Bone marrow (tissue), 2 donors: ENCODE data around the gene LRRN3.
A peak's percentile ranks its signal among the peaks of the same experiment; 100 is the strongest.

ENCODE experiments used
- DNase-seq, 2 donors: peaks; one replicate each; lab custom pipeline; 2025; lab: John Stamatoyannopoulos, UW

The LRRN3 gene

DNA sequence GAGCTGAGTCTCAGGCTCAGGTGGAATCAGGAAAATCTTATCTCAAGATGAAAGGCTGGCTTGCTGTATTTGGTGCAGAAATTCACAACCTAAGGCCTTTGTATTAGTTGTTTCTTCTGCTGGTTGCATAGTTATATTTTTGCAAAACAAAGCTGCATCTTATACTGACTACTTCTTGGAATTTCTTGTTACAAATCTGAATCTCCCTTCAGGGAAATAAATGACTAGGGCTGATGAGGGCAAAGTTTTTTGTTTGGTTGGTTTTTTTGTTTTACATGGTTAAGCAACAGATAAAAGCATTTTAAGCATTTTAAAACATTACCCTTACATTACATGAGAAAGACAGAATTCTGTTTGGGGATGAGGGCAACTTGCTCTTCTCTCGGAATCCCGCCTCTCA is 13.9 kb upstream of the LRRN3 start:
- DNase-seq: no peak

DNA sequence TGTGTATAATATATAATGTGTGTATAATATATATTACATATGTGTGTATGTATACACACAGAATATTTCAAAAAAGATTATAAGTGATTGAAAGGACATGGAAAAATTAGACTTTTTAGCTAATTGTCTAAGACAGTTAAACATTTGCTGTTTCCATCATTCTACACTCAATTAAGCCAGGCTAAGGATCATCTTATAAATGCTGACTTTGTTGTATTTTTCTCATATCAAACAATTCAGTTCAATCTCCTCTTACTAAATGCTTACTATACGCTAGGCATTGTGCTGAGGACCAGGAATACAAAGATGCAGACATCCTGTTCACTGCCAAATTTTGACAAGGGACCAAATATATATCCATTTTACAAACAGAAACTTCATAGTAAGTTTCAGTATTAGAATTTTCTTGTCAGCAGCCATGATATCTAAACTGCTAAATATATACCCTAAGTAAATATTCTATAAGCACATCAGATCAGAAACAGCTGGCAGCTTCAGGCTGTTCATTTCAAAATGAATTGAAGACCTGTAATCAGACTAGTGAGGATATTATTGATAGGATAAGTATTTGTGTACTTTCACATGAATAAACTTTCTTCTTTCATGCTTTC is 10.3 kb upstream of the LRRN3 start:
- no peak for DNase-seq

DNA sequence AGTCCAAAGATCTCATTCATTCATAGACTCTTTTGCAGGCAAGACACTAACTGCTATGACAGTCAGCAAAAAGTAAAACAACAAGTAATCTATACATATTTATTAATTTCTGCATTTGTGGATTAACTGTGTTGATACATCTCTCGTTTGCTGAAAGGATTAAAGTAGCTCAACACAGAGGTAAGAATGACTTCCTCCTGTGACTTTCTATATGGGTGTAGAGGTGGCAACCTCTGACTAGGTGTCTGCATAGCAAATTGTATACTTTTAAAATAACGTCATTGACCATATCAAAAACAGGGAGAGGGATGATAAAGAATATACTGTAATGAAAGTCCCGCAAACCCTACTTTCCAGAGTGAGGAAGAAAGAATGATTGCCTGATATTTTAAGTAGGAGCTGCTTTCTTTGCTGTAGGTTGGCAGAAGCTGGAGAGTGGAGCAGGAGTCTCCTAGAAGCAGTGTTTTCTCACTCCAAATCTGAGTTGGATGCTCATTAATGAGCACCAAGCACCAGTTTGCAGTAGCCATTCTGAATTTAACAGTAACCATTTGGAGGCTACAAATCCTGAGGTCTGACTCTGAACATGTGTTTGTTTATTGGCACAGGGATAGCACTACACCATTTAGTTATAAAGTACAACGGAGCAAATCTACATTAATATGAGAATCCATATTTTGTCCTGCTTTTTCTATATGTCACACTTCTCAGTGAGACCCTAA is 9.2 kb upstream of the LRRN3 start:
- no peak for DNase-seq

DNA sequence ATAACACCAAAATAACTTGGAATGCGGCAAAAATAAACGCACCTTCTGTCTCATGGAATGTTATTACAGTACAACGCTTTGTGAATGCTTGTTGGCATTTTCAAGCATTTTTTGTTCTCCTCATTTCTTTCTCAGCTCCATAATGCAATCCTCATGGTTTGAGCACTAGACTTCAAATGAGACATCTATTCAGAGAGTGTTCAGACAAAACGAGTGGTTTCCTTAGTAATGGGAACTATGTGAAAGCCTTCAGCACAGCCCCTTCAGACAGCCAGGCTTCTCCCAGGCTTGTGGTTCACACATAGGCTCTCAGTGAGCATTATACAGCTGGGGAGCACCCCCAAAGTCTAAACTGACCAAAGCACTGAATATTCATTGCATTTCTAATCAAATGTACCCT is 8.6 kb upstream of the LRRN3 start:
- DNase-seq: no peak

DNA sequence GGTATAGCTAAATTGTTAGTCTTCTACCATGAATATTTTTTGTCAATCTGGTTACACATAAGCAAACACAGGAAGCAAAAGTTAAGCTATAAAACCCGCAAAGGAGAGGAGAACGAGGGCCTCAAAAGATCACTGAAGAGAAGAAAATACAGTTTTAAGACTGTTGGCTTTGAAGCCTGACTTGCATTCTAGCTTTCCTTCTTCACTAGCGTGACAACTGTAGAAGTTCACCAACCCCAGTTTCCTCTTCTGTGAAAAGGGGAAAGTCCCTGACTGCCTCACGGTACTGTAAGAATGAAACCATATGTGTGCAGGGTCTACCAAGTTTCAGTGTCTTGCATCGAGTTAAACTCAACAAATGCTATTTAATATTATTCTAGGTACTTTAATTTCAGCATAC is 7.5 kb upstream of the LRRN3 start:
- DNase-seq: peak in 1 of 2 donors; percentile 72

DNA sequence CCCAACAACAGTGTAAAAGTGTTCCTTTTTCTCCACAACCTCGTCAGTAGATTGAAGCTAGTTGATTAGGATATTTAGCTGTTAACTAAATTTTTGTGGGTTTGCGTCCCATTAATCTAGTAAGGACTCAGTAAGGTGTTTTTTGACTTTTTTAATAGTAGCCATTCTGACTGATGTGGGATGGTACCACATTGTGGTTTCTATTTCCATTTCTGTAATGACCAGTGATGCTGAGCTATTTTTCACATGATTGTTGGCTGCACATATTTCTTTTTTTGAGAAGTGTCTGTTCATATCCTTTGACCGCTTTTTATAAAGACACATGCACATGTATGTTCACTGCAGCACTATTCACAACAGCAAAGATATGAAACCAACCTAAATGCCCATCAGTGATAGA is 5.6 kb upstream of the LRRN3 start:
- no peak for DNase-seq

DNA sequence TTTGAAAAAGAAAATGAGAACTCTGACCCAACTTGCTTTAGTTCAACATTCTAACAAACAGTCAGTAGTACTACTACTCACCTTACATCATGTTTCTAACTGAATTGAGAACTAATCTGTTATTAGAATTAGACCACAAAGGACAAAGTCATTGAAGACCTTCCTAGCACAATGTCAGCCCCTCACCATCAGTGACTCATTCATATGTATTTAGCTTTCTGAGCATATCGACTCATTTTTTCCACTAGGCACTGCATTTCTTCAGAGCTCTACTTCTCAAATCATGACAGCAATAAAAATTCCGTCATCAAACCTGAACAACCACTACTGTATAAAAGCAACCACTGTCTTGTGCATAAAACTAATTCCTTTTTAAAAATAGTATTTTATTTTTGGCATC is 4.4 kb upstream of the LRRN3 start:
- DNase-seq: no peak

DNA sequence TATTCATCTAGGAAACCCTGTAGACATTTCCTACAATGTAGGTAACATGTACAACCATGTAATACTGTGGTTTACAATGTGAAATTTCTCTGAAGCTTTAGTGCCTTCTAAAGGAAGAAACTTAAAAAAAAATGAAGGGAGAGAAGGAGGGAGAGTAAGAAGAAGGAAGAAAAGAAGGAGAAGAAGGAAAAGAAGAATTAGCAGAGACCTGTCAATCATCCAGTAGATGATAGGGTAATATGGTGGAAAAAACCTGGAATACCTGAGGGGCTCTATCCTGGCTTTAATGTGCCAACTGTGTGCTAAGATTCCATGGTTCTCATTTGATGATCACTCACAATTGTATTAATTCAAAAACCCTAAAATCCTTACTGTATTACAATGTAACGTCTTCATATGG is 2.6 kb upstream of the LRRN3 start:
- no peak for DNase-seq

DNA sequence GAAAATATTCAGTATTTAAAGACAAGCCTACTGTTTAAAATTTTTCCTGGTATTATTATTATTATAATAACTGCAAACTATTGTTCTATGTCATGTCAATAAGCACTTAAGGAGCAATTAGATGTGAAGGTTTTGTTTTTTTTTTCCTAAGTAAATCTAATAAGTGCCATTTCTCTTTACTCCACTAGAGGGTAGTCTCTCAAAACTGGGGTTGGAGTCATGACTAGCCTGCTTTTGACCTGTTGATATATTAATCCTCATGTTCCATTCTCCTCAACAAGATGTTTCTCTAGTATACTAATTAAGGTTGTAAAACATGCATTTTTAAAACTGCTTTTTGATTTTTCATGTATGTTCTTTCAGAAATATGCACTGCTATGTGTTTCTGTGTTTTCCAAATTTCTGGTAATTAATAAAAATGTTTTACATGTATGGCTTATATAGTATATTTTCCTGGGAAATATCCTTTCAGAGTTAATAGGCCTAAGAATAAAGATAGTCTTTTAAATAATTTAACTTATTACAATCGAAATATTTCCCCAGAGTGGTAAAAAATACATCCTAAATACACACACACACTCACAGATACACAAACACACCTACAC is 1.0 kb upstream of the LRRN3 start:
- DNase-seq: peak in 1 of 2 donors; percentile 23

DNA sequence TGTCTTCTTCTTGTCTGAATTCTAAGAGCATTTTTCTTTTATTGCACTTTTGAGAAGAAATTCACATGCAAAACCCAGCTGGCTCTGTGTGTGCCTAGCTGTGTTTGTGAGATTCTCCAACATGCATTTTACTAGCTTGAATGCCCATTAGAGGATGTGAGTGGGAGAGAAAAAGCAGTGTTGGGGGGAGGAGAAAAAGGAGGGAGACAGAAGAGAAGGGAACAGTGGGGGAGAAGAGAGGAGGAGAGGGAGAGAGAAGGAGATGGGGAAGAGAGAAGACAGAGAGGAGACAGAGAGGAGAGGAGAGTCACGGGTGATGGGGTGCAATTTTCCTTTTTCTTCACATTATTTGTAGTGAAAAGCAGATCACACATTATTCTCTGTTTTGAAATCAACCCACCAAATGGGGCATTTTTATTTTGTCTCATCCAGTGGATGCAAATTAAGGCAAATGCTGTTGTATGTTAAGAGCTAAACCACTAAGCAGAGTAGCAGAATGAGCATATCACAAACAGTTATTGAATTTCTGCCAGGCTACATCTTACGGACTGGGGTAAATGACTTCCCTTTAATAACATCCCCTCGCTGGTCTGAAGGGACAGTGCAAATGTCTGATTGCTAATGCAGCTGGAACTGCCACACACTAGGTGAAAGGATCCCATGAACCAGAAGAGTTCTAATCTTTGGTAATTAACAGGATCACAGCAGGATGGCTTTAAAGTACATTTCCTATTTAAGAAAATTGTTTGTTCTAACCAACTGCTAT is 849 bp downstream of the LRRN3 start:
- no peak for DNase-seq

DNA sequence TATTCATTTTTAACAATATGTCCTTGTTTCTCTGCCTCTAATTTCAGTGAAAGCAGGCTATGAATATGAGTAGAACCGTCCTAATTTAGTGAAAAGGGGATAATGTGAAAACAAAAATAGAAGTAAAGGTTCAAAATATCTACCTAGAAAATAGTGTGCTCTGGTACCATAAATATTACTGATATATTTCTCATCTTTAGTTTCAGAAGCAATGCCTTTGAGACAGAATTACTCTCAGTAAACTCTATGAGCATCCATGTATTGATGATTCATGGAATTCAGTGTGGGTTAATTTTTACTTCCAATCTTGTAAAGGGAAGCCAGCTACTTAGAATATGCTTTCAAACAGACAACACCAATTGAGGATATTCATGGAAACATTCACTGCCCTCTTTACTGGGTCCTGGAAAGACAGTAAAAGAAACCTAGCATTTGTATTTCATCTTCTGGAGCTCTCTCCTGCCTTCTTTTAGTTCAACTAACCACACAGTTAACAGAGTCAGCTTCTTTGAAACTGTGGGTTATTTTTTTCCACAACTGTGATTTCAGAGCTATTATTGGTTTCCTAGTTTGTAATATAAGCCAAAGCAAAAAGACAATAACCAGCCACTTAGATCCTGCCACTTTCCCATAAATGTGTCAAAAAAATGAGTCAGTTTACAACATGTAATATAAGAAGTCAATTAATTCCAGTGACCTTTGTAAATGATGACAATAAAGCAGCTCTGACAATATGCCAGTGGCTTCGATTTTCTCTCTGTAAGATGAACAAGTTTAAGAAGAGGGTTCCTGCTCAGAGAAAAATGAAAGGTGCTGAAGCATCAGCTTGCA is 1.7 kb downstream of the LRRN3 start:
- DNase-seq: no peak

DNA sequence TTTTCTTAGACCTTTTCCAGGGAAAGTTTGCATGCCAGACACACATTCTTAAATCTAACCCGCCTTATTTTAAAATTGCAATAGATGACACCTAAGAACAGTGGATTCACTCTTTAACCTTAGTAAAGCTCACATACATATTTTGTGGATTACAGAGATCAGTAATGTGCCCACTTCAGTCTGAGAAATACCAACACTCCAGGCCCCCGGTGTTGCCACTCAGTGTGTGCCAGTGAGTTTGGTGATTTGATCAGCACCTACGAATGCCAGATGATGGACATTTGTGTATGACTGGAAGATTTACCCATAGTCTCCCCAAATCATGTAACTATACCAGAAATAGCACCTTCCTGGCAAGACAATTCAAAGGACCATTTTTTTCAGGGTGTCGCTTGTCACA is 2.6 kb downstream of the LRRN3 start:
- no peak for DNase-seq

DNA sequence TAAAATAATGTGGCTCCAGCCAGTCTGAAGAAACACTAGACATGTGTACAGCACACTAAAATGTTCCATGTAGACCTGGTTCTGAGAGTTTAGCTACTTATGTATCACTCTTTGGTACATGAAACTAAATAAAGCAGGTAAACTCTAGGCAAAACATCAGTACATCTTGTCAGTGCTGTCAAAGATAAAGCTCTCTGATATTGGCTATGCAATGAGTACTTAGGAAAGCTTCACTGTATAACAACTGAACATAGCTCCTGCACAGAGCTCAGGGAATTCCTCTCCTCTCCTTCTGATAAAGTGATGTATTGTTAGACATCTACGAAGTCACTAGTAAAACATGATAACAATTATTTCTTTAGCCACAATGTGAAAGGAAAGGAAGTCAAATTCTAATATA is 3.5 kb downstream of the LRRN3 start:
- no peak for DNase-seq

DNA sequence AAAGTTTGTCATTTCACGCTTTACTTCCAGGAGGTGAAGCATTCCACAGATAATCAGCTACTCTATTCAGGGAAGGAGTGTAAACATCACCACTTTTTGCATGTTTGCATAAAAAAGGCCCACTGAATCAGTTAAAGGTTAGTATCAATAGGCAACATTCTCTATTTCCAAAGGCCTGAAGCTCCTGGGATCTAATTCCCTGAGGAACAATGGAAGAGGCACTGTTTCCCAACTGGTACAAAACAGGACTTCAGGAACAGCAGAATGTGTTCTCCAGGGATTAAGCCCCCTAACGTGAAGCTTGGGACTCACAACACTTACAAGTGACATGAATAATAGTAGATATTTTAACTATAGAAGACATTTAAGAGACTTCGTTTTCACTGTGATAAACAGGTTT is 6.1 kb downstream of the LRRN3 start:
- no peak for DNase-seq

DNA sequence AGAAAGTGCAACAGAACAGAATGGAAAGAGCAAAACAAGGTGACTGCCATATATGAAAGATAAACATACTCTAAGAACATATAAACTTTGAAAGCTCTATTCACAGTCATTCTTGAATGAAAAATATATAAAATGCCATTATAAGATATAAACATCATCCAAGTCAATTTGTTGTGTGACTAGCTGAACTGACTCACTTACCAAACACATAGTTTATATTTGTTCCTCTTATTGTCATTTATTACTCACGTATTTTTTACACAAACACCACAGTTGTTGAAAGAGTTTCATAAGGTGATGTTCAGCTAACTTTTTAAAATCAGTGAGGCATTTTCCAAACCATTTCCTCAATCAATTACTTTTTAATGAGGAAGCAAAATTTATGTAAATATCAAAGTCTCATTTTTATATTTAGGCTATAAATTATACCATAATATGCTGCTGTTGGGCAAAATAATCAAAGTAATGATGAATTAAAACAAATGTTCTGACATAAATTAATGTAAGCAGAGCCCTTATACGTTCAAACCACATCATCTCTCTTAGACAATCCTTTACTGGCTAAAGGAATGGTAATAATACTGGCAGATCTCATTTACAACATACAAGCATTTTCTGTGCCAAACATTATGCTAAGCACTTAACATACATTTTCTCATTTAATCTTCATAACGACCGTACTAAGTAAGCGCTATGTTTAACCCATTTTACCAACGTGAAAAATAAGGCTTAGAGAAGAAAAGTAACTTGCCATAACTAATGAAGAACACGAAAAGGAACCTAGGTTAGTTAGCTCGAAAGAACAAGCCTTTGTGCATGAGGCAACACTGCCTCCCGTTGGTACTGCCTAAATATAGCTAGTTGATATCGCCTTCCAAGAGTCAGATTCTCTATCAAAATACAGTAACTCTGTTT is 7.3 kb downstream of the LRRN3 start:
- peak in 1 of 2 donors; percentile 12 for DNase-seq

DNA sequence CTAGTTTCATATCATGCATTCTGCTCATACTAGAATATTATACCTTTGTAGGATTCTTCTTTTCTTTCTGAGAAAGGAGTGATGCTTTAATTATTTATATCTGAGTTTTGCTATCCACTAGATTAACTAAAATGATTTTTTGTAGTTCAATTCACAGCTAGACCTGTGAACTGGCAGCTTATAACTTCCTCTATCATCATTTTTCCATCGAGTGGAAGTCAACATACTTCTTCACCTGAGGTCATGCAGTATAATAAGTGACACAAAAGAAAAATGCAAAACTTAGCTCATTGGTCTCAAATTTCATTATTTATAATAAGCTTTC is 8.0 kb downstream of the LRRN3 start:
- DNase-seq: no peak

DNA sequence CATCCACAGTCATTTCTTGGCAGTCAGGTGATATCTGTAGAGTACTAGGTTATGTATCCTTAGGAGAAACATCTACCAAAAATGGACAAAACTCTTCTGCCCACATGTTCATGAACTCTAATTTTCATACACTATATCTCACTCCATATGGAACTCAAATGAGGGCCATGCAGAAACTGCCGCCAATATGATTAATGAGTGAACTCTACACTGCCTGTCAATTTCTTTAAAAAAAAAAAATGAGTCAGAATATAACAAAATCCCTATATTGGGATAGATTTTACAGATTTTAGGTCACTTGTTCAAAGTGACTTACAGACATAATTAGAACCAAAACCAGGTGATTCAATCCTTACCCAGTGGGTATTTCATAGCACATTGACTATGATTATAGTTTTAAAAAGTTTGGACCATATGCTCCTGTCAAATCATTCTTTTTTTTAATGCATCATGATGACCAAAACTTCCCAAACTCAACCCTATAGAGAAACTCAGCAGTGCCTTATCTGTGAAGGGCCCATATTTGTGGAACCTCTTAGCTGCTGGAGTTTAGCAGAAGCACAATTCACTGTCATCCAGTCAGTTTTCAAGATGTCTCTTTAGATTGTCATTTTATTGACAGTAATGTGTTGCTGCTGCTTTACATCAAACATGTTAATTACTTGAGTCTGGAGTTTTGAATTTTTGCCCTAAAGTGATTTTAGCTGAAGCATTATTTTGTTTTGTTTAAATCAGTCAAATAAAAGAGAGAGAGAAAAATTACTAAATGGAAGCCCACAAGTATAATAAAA is 11.1 kb downstream of the LRRN3 start:
- DNase-seq: no peak

DNA sequence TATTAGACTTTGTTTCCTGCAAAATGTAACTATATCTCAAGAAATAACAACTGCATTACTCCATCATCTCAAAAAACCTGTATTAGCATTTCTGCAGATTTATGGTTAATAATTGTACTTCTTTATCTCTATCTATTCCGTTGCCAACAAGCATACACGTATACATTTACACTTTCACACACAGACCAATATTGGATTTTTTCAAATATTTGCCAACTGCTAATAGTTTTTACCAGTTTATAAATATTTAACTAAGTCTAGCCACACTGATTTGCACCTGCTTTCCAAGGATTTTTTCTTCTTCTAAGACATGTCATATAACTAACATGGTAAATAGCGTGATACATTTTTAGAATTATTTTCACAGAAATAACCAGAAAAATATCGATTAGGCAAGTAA is 12.2 kb downstream of the LRRN3 start:
- no peak for DNase-seq

DNA sequence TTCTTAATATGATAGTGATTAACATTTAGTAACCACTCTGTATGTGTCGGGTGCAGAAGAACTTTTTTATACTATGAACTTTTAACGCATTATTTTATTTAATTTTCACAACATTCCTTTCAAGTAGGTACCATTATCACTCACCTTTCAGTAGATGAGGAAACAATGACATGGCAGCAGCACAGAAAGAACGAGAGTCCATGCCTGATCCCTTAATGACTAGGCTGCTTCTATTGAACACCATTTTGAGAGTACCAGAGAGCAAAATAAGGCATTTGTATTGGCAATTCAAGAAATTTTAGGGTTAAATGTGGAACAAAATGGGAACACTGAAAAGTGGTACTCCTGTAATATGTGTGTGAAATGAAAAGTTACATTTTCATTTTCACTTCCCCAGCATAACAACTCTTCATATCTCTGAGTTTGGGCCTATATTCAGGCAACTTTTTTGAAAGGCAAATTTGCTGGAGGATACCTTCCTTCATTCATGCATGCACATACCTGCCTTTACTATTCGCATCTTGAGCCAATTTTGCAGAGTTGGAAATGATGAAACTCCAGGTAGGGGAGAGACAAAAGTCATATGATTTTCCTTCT is 12.8 kb downstream of the LRRN3 start:
- no peak for DNase-seq

DNA sequence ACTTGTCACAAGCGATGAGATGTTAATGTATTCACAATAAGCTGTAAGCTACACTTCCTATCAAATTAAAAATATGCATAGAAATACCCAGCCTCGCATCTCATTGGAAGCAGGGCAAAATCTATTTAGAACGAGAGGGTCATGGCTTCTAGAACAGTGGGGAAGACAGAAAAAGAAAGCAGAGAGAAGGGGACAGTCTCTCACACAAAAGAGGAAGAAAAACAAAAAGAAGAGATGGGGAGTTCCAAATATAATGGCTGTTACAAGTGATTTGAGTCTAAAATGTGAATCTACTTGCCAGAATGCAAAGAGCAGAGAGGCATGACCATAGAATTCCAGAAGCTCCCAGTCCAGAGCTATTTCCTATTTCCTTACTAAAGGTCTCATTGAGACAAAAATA is 13.8 kb downstream of the LRRN3 start:
- DNase-seq: no peak
